HUDEP-2 (cell line): ENCODE results near the gene B3GNT4.
"Not testable (repeated sequence)": the region's sequence is repeated elsewhere in the genome, so short reads cannot be mapped to it uniquely, and the experiment has no call there.

Source experiments
- DNase-seq, 76 experiments: peaks; one replicate each; lab custom pipeline; 2025; ENCODE audit not compliant: unreplicated experiment in 76 of 76; lab: John Stamatoyannopoulos, UW

Gene B3GNT4

DNA sequence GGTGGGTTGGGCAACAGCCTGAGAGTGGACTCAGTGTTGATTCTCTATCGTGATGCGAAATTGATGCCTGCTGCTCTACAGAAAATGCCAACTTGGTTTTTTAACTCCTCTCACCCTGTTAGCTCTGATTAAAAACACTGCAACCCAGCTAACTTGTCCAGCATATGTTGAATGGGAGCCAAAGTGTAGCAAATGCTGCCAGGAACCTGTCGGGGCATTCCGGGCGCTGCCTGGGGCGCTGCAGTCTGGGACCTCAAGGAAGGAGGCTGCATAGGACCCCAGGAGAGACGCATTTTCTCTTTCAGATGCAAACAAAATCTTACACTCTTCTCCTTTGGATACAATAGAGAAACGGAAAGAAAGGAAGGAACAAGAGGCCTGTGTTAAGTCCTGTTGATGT, 3.9 kb downstream of the B3GNT4 start:
- DNase-seq, result no peak

DNA sequence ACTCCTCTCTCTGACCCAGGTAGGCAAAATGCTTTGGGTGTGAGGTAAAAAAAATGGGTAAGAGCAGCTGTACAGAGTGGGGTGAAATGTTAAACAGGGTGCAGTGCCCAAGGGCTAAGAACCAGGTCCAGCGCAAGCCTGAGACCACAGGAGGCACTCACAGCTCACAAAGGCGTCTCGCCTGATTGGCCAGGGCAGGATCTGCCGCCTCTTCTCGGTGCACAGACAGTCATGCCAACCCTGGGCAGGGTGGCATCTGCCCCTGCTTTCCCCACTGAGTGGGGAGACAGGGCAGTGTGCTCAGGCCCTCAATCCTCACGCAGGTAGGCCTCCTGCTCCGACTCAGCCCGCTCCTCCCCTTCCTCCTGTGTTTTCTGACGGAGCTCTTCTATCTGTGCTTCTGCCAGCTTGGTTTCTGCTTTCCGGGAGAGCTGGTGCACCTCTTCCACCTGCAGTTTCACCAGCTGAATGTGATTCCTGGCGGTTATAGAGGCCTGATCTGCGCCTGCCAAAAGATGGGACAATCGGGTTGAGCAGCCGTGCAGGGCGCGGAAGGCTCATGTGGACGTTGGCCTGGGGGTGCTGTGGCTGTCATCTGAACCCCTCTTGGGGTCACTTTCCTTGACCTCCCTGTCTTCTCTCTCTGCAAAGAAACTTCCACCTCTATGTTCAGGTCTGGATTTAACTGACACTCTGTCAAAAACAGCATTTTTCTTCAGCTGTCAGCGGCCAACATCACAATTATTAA, 4.7 kb downstream of the B3GNT4 start:
- DNase-seq, result no peak

DNA sequence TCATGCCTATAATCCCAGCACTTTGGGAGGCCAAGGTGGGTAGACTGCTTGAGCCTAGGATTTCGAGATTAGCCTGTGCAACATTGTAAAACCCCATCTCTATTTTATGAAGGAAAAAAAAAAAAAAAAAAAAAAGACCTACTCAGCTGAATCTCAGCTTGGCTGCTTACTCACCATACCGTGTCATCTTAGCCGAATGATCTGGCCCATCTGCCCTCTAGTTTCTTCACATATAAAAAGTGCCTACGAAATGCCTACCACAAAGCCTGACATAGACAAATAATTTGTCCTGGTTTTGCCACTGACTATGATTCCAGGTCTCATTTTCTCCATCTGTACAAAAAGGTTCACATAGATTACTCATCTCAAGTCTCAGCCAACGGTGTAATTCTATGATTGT, 12.3 kb downstream of the B3GNT4 start:
- no peak for DNase-seq

DNA sequence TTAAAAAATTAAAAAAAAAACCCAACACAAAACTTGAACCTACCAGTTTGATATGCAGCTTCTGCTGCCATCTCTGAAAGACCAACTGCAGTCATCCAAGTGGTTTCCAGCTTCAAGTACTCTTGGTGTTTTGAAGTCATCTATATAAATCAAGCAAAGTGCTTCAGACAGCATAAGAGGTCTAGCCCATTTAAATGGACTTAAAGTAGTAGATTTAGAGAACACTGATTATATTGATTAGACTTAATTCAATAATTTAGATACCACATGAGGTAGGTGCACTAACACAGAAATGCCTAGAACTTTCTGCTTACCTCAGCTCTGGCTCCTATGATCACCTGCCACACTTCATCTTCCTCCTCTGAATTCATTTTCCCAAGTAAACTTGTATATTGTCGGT, 12.9 kb downstream of the B3GNT4 start:
- no peak for DNase-seq

DNA sequence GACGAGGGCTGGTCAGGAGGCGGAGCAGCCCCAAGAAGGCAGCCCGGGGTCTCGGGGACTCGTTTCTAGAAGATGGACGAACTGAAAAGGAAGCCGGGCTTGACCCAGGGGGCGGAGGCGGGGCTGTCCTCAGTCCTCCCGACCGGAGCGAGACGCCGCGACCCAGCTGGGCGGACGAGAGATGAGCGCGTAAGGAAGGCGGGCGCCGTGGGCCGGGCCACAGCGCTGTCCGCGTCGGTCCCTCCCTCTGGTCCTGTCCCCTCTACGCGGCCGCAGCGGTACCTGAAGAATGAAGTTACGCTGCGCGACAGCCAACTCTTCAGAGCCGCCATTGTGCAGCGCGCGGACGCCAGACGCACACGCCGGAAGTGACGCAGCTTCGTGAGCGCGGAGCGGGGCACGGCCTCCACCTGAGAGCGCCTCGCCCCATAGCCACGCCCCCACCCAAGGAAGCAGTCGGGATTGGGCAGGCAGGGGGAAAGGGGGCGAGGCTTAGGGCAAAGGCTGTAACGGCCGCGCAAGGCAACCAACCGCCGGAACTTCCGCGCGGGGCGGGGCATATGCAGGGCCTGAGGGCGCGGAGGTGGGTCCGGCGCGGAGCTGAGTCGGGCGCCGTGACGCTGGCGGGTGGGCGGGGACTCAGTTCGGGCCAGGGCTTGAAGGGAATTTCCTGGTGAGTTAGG, 22.3 kb downstream of the B3GNT4 start, which contains the start of gene DIABLO:
Gene DIABLO, minus strand, starts transcription at position 370 of the 683 bp plus-strand sequence. Its CDS starts 38 bp downstream, at position 332.
- DNase-seq, result peak; percentile 44 to 100 (median 99)

DNA sequence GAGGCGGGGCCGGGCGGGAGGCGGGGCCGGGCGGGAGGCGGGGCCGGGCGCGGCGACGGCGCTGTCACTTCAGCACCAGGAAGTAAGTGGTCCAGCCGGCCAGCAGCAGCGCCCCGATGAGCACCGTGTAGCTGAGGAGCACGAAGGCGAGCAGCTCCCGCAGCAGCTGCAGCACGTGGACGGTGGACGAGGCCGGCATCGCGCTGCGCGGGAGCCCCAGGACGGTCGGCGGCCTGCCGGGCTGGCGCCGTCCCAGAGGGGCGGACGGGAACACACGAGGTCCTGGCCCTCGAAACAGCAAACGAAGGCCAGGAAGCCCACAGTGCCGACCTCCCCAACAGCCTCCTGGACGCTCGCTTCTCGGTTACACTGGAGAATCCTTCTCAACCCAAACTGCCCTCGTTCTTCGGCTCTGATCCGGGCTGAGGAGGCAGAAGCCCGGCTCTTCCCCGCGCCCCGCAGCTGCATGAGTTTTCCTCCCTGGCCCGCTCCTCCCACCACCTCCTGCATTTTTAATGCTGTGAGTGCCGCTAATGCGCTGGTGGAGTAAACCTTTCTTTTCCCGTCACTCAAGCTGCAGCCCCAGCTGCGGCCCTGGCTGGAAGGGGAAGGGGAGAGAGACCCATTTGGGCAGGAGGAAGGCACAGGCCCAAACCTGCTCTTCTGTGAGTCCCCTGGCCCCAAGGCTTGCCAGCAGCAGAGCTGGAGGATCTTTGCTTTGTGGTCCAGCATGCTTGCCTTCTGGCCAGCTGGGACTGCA, 23.0 kb downstream of the B3GNT4 start:
- DNase-seq, result no peak

DNA sequence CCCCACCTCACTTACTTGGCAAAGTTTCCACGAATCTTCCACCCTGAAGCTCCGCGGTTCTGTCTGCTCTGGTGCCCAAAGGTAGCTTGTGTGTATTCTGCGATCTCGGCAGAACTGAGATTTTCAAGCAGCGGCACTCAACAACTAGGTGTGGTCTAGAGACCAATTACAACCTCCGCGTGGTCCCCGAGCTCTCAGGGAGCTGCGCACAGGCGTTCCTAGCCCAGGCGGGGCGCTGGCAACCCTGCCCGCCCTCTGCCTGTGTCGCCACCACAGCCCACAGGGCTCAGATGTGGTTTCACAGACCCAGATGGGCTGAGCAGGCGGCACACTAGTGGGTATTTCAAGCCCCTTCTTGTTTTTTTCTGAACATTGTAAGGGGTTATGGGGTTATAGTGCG, 23.8 kb downstream of the B3GNT4 start:
- no peak for DNase-seq

DNA sequence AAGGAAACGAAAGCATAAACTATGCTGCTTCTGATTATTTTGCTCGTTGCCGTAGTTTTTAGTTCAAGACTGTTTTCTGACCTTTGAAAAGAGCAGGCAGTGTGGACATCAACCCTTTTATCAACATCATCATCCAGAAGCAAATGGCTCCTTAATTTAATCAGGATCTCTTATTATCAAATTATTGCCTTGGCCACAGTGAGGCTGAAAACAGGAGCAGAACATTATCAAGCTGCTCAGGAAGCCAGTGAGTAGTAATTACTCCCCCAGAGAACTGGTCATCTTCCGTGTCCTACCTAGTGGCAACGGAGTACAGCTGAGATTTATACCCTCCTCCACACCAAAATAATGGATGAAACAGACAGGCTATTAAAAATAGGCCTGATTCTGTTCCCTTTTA, 24.6 kb downstream of the B3GNT4 start:
- no peak for DNase-seq

DNA sequence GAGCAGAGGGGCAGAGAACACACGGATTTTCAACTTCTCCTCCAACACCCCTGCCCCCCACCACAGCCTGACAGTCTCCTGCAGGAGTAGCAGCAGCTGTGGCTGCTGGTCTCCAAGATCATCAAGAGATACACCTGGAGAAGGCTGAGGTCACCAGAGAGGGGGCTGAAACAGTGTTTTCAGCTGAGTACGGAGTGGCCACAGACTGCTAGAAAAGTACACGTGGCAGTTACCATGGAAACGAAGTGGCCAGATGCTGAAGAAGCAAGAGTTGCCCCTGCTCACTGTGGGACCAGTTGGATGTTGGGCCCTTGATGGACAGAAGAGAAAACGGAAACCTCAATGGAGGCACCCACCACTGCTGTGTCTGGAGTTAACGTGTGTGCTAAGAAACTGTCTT, 27.3 kb downstream of the B3GNT4 start:
- DNase-seq, result no peak

DNA sequence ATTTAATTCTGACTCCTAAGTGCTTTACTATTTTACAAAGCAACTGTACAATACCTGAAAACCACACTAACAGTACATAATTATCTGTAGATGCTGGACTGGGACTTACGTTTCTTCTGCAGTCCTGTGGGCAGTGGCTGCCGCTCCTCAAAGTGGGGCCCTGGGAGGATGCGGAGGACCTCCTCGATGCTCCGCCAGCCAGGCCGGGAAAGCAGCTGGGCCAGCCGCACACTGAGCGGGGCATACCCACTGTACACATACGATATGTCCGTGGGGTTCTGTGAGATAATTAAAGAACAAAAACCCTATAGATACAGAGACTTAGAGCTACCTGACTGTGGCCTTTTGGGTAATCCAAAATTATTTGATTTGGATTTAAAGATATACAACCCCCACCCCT, 29.2 kb downstream of the B3GNT4 start:
- DNase-seq, result no peak

DNA sequence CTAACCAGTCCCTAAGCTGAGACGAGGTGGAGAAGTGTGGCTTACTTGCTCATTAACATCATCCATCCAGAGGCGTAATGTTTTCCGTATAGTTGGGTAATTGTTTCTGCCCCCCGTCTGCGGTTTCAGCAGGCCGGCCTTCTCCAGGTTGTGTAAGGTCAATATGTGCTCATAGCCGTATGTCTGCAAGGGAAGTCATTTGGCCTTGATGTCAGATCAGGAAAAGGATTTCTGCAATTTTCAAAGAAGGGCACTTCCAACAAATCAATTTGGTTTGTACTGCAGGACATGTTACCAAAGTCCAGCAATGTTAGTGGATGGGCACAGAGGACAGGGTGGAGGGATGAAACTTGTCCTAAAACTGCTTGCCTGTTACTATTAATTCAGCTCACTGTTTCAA, 32.2 kb downstream of the B3GNT4 start:
- DNase-seq, result no peak

DNA sequence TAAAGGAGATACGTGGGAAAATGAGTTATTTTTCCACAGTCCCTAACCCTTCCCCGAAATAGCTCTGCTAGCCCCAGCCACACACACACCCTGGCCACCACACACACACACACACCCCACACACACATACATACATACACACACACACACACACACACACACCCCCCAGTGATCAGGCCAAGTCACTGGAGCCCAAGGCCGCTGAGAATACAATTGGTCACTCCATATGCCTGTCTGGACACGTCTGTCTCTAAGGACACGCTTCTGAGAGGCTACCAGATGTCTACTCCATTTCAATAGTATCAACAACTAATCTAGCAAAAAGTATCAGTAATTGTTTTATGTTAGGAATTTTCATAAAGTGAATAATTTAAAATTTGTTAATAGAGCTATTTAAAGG, 35.4 kb downstream of the B3GNT4 start:
- no peak for DNase-seq

DNA sequence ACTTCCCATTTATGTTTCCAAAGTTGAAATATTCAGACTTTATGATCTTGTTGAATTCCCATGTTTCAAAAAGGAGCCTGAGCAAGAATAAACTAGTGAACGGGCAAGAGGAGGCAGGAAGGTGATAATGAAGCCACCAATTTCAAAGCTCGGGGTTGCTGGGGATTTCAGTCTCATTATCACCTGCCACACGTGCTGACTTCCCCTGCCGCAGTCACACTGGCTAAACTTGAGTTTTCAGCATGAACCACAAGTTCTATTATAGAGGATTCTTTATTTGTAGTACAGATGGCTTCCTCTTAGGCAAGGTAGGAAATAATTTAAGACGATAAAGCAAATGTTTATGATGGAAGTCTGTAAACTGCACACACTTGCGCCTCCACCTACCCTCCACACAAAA, 40.5 kb downstream of the B3GNT4 start:
- no peak for DNase-seq

DNA sequence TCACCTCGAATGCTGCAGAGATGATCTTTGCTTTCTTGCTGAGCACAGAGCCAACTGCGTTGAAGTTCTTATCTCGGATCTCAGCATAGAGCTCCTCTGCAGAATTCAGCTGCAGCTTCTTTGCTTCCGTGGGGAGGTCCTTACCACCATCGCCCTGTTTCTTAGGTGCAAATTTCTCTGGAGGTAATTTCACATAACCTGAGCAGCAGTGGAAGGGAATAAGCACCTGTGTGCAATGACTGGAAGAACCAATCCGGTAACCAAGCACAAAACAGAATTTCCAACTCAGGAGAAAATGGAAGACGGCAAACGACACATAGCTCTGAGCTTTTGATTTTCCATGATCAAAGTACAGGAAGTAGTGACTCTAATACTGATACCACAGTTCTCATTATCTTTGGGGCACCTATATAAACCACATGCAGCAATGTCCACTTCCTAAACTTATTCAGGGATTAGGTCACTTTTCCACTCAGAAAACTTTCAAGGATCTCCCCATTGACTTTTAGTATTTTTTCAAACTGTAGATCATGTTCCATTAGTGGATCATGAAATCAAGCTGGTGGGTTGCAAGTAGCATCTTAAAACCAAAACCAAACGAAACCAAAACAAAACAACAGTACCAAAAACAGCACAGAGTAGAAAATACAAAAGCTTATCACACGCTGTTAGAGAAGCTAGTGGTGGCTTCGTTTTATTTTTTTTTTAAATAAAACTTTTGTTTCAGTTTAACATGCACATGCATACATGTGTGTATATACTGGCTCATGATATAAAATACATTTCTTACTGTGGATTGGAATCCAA, 41.3 kb downstream of the B3GNT4 start:
- no peak for DNase-seq

DNA sequence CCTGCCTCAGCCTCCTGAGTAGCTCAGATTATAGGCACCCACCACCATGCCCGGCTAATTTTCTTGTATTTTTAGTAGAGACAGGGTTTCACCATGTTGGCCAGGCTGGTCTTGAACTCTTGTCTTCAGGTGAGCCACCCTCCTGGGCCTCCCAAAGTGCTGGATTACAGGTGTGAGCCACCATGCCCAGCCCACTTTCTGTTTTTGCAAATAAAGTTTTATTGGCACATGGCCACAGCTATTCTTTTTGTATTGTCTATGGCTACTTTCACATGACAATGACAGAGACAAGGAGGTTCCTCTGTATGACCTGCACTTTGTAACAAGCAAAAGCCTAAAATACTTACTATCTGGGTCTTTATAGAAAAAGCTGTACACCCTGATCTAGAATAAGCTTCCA, 42.0 kb downstream of the B3GNT4 start:
- DNase-seq, result no peak

DNA sequence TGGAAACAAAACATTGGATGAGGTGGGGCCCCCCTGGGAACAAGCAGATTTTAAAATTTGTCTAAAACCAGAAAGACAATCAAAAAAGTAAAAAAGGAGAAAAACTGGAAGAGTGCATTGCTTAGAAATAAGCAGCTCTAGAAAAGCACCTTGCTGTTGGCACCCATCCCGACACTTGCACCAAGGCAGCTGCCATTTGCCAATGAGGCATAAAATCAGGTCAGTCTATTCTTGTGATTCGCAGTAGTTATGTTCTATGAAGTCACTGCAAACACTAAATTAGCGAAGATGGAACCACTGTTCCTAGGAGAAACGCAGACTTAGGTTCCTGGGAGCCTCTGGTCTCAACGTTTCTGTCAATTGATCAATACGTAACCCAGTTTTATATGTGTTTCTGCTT, 46.5 kb downstream of the B3GNT4 start:
- DNase-seq, result no peak

DNA sequence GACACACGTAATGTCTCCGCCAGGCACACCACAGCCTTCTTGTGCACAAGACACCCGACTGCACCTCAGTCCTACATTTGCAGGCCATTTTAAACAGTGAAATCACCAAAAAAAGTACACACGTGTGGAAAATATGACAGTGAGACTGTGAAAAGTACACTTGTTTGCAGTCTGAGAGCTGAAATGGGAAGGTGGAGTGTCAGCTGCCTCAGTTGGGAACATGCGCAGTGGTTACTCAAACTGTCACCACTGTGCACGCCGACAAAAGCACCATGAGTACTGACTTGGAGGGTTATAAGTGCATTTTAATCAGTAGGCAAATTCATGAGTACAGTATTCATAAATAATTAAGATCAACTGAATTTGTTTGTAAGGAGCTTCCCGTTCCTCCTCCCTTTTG, 47.0 kb downstream of the B3GNT4 start:
- DNase-seq, result no peak

DNA sequence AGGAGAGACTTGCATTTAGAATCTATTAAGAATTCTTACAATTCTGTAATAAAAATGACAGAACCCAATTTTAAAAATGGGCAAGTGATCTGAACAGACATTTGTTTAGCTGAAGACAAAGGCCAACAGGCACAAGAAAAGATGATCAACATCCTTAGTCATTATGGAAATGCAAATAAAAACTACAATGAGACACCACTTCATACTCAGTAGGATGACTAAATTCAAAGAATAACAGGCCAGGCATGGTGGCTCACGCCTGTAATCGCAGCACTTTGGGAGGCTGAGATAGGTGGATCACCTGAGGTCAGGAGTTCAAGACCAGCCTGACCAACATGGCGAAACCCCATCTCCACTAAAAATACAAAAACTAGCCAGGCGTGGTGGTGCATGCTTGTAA, 55.0 kb downstream of the B3GNT4 start:
- DNase-seq, result not testable (repeated sequence)
